Measurements from ENCODE around the gene ME3.

- no peak for TF ChIP-seq CTCF (optimal IDR thresholded peaks at IDR 0.05 in 1 of 3, IDR thresholded peaks at IDR 0.05 in 1 of 3, conservative IDR thresholded peaks at IDR 0.05 in 1 of 3; ENCODE audit: extremely low read depth in 1 of 3, insufficient read depth in 2 of 3, low read length in 3 of 3)
- TF ChIP-seq EZH2 (IDR thresholded peaks at IDR 0.05; ENCODE audit: low read length) = no peak
Observed at GRCh38 chr11:86577644-86578636, 94.5 kb downstream of the ME3 start.
